Epithelial cell of esophagus (primary cell): Measurements from ENCODE around the gene MYRIP.
"Not testable (repeated sequence)": the region's sequence is repeated elsewhere in the genome, so short reads cannot be mapped to it uniquely, and the experiment has no call there.

Source experiments
- DNase-seq: peaks from one replicate; pipeline ENCODE4 v3.0.0; 2010; ENCODE audit warnings: low read depth
- H3K4me3 ChIP-seq: 2 replicates; pipeline ENCODE4 v1.5.1; 2011; ENCODE audit warnings: mild to moderate bottlenecking, low read length, control low read depth
- TF ChIP-seq, protein P1 (sequence below): IDR thresholded peaks from 2 replicates; pipeline ENCODE4 v1.5.1; 2011; ENCODE audit warnings: low read depth, mild to moderate bottlenecking, low read length, control low read depth, inconsistent platforms; ENCODE audit not compliant: insufficient read depth; ENCODE audit errors: missing control alignments

MYRIP gene

DNA sequence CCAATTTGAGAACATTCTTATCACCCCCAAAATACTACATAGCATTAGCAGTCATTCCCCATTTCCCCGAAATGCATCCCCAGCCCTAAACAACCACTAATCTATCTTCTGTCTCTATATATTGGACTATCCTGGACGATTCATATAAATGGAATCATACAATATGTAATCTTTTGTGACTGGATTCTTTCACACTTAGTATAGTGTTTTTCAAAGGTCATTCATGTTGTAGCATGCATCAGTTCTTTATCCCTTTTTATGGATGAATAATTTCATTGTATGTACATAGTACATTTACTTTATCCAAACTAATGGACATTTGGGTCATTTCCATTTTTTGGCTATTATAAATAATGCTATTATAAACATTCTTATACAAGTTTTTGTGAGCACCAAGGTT, 472.6 kb downstream of the MYRIP start:
- no peak overlapping the region for H3K4me3 ChIP-seq
- TF ChIP-seq, protein P1, sequence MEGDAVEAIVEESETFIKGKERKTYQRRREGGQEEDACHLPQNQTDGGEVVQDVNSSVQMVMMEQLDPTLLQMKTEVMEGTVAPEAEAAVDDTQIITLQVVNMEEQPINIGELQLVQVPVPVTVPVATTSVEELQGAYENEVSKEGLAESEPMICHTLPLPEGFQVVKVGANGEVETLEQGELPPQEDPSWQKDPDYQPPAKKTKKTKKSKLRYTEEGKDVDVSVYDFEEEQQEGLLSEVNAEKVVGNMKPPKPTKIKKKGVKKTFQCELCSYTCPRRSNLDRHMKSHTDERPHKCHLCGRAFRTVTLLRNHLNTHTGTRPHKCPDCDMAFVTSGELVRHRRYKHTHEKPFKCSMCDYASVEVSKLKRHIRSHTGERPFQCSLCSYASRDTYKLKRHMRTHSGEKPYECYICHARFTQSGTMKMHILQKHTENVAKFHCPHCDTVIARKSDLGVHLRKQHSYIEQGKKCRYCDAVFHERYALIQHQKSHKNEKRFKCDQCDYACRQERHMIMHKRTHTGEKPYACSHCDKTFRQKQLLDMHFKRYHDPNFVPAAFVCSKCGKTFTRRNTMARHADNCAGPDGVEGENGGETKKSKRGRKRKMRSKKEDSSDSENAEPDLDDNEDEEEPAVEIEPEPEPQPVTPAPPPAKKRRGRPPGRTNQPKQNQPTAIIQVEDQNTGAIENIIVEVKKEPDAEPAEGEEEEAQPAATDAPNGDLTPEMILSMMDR: no peak
- peak; percentile 56 for DNase-seq

- peak; percentile 21 for DNase-seq
- H3K4me3 ChIP-seq: not testable (repeated sequence)
Measured at GRCh38 chr3:40283057-40283456, 473.6 kb downstream of the MYRIP start.

GRCh38 chr3:40287248-40287647, 477.8 kb downstream of the MYRIP start:
- peak; percentile 24 for DNase-seq
- H3K4me3 ChIP-seq: no peak overlapping the region
- TF ChIP-seq, protein P1: no peak

GRCh38 chr3:40290396-40290795, 481.0 kb downstream of the MYRIP start:
- TF ChIP-seq, protein P1: no peak
- H3K4me3 ChIP-seq: no peak overlapping the region
- no peak for DNase-seq

- no peak overlapping the region for H3K4me3 ChIP-seq
- TF ChIP-seq, protein P1: no peak
- DNase-seq: no peak
Measured at GRCh38 chr3:40291471-40291870, 482.1 kb downstream of the MYRIP start.

- TF ChIP-seq, protein P1: no peak
- H3K4me3 ChIP-seq: no peak overlapping the region
- peak; percentile 14 for DNase-seq
Measured at GRCh38 chr3:40292637-40293349, 483.4 kb downstream of the MYRIP start.

GRCh38 chr3:40294434-40294833, 485.0 kb downstream of the MYRIP start:
- TF ChIP-seq, protein P1: no peak
- no peak overlapping the region for H3K4me3 ChIP-seq
- no peak for DNase-seq
